ENCODE data around the gene EIF4A3.

EIF4A3 gene

GRCh38 chr17:80168371-80168770 is 21.4 kb upstream of the EIF4A3 start:
- no peaks in the 10 kb centered on the region for H3K9me2 ChIP-seq (ENCODE audit: low read depth, low read length)
- H3K36me3 ChIP-seq (ENCODE audit: insufficient read depth, low read length): no peaks in the 10 kb centered on the region
- no peaks in the 10 kb centered on the region; the same call in 1 of the 2 replicates for H3K27me3 ChIP-seq (ENCODE audit: insufficient read depth, low read length)
- no peak for TF ChIP-seq EZH2 (IDR thresholded peaks at IDR 0.05; ENCODE audit: borderline replicate concordance, low read length)
- TF ChIP-seq CTCF (IDR thresholded peaks at IDR 0.05; ENCODE audit: low read length): no peak
- no peaks in the 10 kb centered on the region for H3F3A ChIP-seq (ENCODE audit: insufficient read depth, low read length)
- no peaks in the 10 kb centered on the region for H3K4me1 ChIP-seq (ENCODE audit: insufficient read depth, low read length, severe bottlenecking)
- H2AFZ ChIP-seq (ENCODE audit: low read length): no peak overlapping the region
- H3K4me2 ChIP-seq (ENCODE audit: low read length): no peak overlapping the region
- no peaks in the 10 kb centered on the region for H3K9me3 ChIP-seq (ENCODE audit: low read length)
- no peak overlapping the region for H3K9ac ChIP-seq (ENCODE audit: low read length)
- no peaks in the 10 kb centered on the region for H3K79me2 ChIP-seq (ENCODE audit: insufficient read depth, low read length)
- H3K4me3 ChIP-seq (ENCODE audit: low read depth, low read length, poor library complexity, severe bottlenecking): no peak overlapping the region
- no peaks in the 10 kb centered on the region for H4K20me1 ChIP-seq (ENCODE audit: insufficient read depth, low read length)
- no peak overlapping the region for H3K27ac ChIP-seq (ENCODE audit: low read depth, low read length, poor library complexity, severe bottlenecking)

GRCh38 chr17:80166446-80166845 is 19.5 kb upstream of the EIF4A3 start:
- no peak overlapping the region for H3K4me3 ChIP-seq (ENCODE audit: low read depth, low read length, poor library complexity, severe bottlenecking)
- H3K4me1 ChIP-seq (ENCODE audit: insufficient read depth, low read length, severe bottlenecking): no peaks in the 10 kb centered on the region
- H3K9me2 ChIP-seq (ENCODE audit: low read depth, low read length): no peaks in the 10 kb centered on the region
- H2AFZ ChIP-seq (ENCODE audit: low read length): no peak overlapping the region
- H3K9me3 ChIP-seq (ENCODE audit: low read length): no peaks in the 10 kb centered on the region
- no peaks in the 10 kb centered on the region; the same call in 1 of the 2 replicates for H3K27me3 ChIP-seq (ENCODE audit: insufficient read depth, low read length)
- no peaks in the 10 kb centered on the region for H4K20me1 ChIP-seq (ENCODE audit: insufficient read depth, low read length)
- TF ChIP-seq CTCF (IDR thresholded peaks at IDR 0.05; ENCODE audit: low read length) (no peak), EZH2 (IDR thresholded peaks at IDR 0.05; ENCODE audit: borderline replicate concordance, low read length) (no peak)
- no peak overlapping the region for H3K9ac ChIP-seq (ENCODE audit: low read length)
- H3K4me2 ChIP-seq (ENCODE audit: low read length): no peak overlapping the region
- no peaks in the 10 kb centered on the region for H3F3A ChIP-seq (ENCODE audit: insufficient read depth, low read length)
- H3K79me2 ChIP-seq (ENCODE audit: insufficient read depth, low read length): no peaks in the 10 kb centered on the region
- H3K36me3 ChIP-seq (ENCODE audit: insufficient read depth, low read length): no peaks in the 10 kb centered on the region
- H3K27ac ChIP-seq (ENCODE audit: low read depth, low read length, poor library complexity, severe bottlenecking): no peak overlapping the region

GRCh38 chr17:80164185-80164584 is 17.3 kb upstream of the EIF4A3 start:
- Histone ChIP-seq H3K27ac (ENCODE audit: low read depth, low read length, poor library complexity, severe bottlenecking) (no peak overlapping the region), H3K4me1 (ENCODE audit: insufficient read depth, low read length, severe bottlenecking) (peaks cover 4% of the 10 kb centered on the region), H3K27me3 (ENCODE audit: insufficient read depth, low read length) (no peaks in the 10 kb centered on the region; the same call in 1 of the 2 replicates), H3K9me2 (ENCODE audit: low read depth, low read length) (no peaks in the 10 kb centered on the region), H4K20me1 (ENCODE audit: insufficient read depth, low read length) (no peaks in the 10 kb centered on the region), H3K4me3 (ENCODE audit: low read depth, low read length, poor library complexity, severe bottlenecking) (no peak overlapping the region), H3K9ac (ENCODE audit: low read length) (no peak overlapping the region), H3K79me2 (ENCODE audit: insufficient read depth, low read length) (no peaks in the 10 kb centered on the region), H3K36me3 (ENCODE audit: insufficient read depth, low read length) (no peaks in the 10 kb centered on the region), H3K4me2 (ENCODE audit: low read length) (no peak overlapping the region), H3K9me3 (ENCODE audit: low read length) (no peaks in the 10 kb centered on the region), H2AFZ (ENCODE audit: low read length) (no peak overlapping the region), H3F3A (ENCODE audit: insufficient read depth, low read length) (no peaks in the 10 kb centered on the region)
- TF ChIP-seq CTCF (IDR thresholded peaks at IDR 0.05; ENCODE audit: low read length) (no peak), EZH2 (IDR thresholded peaks at IDR 0.05; ENCODE audit: borderline replicate concordance, low read length) (no peak)

Measured in OCI-LY1 (cell line).